Posterior cingulate gyrus (tissue), 11 donors: Measurements from ENCODE around the gene FAM72D.
A peak's percentile ranks its signal among the peaks of the same experiment; 100 is the strongest.
"Not testable (repeated sequence)": the region's sequence is repeated elsewhere in the genome, so short reads cannot be mapped to it uniquely, and the experiment has no call there.

Experiments
- DNase-seq, 10 donors: peaks; one replicate each; pipeline versions ENCODE4 v3.0.0 to v3.0.0-alpha.2; 2020 to 2021; ENCODE audit warnings: mixed read lengths in 3 of 10
- intact Hi-C: fragments of 100-400 bp; cut with DNase I; formaldehyde crosslinking; loops from one replicate; pipeline ENCODE4 v1.15.1; 2023

FAM72D gene

GRCh38 chr1:145140549-145140948 lies 44.8 kb downstream of the FAM72D start:
- DNase-seq, intact Hi-C loops: not testable (repeated sequence)

- intact Hi-C loops = not testable (repeated sequence)
Observed at GRCh38 chr1:145144264-145144913, 48.6 kb downstream of the FAM72D start.

DNA sequence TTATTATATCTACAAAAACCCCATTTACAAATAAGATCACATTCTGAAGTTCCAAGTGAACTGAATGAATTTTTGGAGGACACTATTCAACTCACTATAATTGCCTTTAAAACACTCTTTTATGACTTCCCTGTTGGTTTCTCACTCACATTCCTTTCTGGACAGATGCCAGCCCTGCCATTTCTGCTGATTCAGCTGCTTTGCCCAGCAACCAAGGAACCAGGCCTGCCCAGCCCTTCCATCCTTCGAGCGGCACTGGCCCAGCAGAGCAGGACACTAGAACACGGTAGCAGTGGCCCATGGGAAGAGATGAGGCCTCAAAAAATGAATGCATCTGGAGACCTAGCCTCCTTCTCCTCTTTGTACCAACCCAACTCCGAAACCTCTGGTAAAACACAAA lies 50.5 kb downstream of the FAM72D start:
- intact Hi-C loops, DNase-seq: not testable (repeated sequence)

More at GRCh38 chr1:145144264-145144913, 48.6 kb downstream of the FAM72D start:
- not testable (repeated sequence) for DNase-seq

DNA sequence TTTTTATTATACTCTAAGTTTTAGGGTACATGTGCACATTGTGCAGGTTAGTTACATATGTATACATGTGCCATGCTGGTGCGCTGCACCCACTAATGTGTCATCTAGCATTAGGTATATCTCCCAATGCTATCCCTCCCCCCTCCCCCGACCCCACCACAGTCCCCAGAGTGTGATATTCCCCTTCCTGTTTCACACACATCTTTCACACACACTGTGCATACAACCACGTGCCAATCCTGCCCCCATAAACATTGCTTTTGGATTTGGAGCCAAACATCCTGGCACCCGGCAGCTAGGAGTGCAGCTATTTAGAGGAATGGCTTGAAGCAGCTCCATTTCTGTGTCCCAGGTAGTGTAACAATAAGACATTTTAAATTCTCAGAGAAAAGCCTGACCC lies 51.4 kb downstream of the FAM72D start:
- intact Hi-C loops, DNase-seq: not testable (repeated sequence)

GRCh38 chr1:145155421-145155820 lies 59.6 kb downstream of the FAM72D start:
- intact Hi-C loops, DNase-seq: not testable (repeated sequence)

DNA sequence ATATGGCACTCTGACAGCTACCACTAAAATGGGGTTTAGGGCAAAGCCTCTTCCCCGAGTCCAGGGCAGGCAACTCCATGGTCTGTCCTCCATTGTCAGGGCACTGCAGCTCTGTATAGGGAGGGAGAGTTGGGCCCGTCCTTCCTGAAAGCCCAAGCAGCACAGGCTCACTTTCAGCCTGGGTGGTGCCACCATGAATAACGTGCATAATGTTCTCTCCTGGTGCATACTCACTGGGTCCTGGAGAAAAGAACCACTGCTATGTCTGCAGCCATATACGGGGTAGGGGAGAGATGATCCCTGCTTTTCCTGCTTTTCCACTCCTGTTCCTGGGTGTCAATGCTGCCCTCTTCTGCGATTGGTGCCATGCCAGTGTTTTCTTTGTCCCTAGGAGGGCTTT lies 60.1 kb downstream of the FAM72D start:
- DNase-seq = peak in 1 of 10 donors; percentile 18
- intact Hi-C loops = not testable (repeated sequence)

GRCh38 chr1:145156891-145157610 lies 61.3 kb downstream of the FAM72D start:
- DNase-seq = peak in 2 of 10 donors; percentile 7 to 76
- intact Hi-C loops = not testable (repeated sequence)

DNA sequence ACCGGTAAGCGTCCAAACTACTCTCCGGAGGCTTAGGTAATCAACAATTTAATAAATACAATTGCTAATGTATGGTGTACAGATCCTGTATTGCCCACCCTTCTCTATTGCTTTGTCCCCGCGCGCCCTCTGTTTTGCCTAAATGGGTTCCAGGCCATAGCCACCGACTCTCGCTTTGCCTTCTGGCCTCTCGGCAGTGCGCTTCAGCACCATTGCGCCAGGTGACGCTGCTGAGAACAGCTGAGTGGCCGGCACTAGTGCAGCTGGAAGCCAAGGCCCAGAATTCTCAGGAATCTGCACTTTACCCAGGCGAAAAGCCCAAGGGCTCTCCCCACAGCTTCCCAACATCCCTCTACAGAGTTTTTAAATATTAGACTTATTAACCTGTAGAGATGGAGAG lies 61.9 kb downstream of the FAM72D start:
- DNase-seq, intact Hi-C loops: not testable (repeated sequence)

- DNase-seq, intact Hi-C loops: not testable (repeated sequence)
Observed at GRCh38 chr1:145161046-145161752, 65.4 kb downstream of the FAM72D start.
